NCI-H226 (cell line): ENCODE data around the gene AGL.
"Not testable (repeated sequence)": the region's sequence is repeated elsewhere in the genome, so short reads cannot be mapped to it uniquely, and the experiment has no call there.

Source experiments
- DNase-seq: peaks from one replicate; pipeline ENCODE4 v3.0.0-alpha.2; 2015

Gene AGL

DNA sequence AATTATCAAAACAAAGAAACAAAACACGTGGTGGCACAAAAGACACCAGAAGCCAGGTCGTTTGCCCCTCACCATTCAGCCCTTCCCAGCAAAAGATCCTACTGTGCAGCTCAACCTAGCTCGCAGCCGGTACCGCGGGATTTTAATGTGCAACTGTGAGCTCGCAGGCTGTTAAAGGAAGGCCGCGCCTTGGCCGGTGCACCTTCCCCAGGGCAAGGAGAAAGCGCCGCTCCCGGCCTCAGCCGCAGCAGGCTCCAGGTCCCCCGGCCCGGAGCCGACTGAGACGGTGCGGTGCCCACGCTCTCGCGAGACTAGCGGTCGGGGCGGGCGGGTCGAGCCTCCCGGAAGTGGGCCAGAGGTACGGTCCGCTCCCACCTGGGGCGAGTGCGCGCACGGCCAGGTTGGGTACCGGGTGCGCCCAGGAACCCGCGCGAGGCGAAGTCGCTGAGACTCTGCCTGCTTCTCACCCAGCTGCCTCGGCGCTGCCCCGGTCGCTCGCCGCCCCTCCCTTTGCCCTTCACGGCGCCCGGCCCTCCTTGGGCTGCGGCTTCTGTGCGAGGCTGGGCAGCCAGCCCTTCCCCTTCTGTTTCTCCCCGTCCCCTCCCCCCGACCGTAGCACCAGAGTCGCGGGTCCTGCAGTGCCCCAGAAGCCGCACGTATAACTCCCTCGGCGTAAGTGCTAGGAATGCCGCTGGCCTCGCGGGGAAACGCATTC, at the start of gene AGL:
Gene AGL, plus strand, starts transcription at position 618 of the 715 bp plus-strand sequence. CDS start 682 bp downstream, outside the sequence.
- peak; percentile 76 for DNase-seq

- DNase-seq: no peak
Measured at GRCh38 chr1:99801584-99801983, 48.6 kb upstream of the AGL start.

- no peak for DNase-seq
Measured at GRCh38 chr1:99806882-99807281, 43.3 kb upstream of the AGL start.

DNA sequence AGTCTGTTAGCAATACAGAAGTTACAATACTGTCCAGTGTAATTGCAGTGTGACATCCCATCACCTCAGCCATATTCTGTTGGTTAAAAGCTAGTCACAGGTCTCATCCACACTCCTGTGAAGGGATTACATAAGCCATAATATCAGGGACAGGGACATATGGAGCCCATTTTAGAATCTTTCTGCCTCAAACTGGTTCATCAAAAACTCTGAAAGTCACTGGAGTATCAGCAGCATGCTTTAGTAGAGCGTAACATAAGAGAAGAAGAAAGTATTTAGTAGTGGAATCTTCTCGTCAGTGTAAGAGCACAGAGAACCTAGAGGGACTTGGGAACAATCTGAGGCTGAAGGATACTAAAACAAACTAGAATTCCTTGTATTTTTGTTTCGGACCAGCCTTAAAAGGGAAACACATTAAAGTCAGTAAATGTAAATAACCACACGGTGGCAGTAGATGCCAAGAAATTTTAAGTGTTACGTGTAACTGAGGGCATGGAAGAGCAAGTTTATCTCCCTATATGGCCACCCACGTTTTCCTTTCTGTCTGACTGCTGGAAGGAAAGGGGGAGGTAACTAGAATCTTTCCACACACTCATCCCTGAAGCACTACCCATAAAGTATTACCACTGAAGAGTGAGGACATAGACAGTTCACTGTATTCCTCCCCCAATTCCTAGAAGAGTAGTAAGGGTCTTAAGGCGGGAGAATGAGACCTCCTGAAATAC, 41.6 kb upstream of the AGL start:
- DNase-seq: peak; percentile 85

DNA sequence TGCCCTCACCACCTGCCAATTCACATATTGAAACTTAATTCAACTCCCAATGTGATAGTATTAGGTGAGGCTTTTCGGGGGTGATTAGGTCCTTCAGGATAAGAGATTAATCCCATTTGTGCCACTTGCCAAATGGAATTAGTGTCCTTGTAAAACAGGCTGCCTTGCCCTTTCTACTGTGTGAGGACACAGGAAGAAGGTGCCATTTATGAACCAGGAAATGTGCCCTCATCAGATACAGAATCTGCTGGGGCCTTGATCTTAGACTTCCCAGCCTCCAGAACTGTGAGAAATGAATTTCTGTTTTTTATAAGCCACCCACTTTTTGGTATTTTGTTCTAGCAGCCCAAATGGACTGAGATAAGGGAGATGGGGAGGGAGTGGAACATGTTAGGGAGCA, 39.1 kb upstream of the AGL start:
- DNase-seq: no peak

DNA sequence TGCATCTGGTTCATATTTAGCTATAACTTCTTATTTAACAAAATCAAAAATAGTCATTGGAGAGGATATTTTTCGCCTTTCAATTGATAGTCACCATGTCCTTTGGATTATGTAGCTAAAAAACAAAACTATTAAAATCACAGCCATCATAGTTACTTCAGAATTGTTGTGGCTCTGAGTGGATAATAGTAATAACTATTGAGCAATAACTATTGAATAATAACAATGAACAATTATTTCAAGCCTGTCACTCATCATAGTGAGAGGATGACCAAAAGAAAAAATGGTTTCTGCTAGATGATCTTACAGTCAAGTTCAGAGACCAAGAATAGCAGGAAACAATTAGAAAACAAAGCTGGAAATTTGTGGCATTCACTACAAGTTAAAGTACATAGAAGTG, 38.4 kb upstream of the AGL start:
- no peak for DNase-seq

DNA sequence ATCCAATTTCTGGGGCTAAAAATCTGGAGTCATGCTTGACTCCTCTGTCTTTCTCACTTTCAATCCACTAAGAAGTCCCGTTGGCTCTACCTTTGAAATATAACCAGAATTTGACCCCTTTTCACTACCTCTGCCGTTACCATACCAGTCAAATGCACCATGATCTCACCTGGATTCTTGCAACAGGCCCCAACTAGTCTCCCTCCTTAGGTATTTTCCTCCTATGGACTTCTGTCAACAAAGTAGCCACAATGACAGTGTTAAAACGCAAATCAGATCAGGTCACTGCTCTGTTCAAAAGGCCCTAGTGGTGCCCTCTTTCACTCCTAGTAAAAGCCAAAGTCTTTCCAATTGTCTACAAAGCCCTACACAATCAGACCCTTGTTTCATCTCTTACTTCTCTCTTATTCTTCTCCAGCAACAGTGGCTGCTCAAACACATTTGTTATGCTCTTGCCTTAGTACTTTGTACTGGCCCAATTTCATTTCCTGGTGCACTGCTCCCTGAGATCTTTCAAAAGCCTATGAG, 35.7 kb upstream of the AGL start:
- DNase-seq: no peak

- DNase-seq: no peak
Measured at GRCh38 chr1:99816656-99817055, 33.5 kb upstream of the AGL start.

GRCh38 chr1:99818063-99818699, 32.0 kb upstream of the AGL start:
- DNase-seq: no peak

- DNase-seq: no peak
Measured at GRCh38 chr1:99820546-99820945, 29.6 kb upstream of the AGL start.

DNA sequence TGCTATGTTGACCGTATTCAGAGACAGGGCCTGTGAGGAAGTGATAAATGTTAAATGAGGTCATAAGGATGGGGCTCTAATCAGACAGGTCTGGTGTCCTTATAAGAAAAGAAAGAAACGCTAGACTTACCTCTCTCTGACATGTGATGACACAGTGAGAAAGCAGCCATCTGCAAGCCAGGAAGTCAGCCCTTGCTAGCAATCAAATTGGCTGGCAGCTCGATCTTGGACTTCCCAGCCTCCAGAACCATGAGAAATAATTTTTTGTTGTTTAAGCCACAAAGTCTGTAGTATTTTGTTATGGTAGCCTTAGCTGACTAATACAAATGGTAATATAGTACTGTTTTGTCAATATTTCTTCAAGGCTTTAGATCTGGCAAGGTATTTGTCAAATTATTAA, 25.1 kb upstream of the AGL start:
- DNase-seq: no peak

DNA sequence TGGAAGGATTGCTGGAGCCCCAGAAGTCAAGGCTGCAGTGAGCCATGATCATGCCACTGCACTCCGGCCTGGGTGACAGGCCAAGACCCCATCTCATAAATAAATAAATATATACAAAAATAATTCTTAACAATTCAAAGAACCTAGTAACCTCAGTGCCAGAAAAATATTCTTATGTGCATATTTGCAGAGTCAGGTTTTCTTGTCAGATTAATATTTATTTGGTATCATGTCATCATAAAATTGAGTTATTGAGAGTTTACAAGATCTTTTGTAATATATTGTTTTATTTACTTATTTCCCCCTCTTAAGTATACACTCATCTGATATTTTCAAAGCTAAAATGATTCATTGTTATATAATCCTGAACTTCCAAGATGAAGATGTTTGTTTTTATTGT, 24.5 kb upstream of the AGL start:
- no peak for DNase-seq

GRCh38 chr1:99827970-99828369, 22.2 kb upstream of the AGL start:
- no peak for DNase-seq

DNA sequence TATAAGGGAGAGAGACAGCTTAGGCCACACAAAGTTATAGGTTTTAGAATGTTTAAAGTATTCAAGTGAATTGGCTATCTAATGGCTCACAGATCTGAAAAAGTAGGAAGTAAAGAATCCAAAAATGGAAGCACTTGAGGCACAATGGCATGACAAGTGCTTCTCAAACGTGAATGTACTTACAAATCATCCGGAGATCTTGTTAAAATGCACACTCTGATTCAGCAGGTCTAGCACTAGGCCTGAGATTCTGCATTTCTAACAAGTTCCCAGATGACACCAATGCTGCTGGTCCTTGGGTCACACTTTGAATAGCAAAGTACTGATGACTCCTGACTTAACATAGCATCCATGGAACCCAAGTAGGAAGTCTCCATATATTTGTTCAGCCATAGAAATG, 20.9 kb upstream of the AGL start:
- DNase-seq: no peak

DNA sequence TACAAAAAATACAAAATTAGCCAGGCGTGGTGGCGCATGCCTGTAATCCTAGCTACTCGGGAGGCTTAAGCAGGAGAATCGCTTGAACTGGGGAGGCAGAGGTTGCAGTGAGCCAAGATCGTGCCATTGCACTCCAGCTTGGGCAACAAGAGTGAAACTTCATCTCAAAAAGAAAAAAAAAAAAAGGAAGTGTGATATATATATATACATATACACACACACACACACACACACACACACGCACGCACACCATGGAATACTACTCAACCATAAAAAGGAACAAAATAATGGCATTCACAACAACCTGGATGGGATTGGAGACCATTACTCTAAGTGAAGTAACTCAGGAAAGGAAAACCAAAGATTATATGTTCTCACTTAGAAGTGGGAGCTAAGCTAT, 16.2 kb upstream of the AGL start:
- not testable (repeated sequence) for DNase-seq

- DNase-seq: not testable (repeated sequence)
Measured at GRCh38 chr1:99836171-99837103, 13.7 kb upstream of the AGL start.

DNA sequence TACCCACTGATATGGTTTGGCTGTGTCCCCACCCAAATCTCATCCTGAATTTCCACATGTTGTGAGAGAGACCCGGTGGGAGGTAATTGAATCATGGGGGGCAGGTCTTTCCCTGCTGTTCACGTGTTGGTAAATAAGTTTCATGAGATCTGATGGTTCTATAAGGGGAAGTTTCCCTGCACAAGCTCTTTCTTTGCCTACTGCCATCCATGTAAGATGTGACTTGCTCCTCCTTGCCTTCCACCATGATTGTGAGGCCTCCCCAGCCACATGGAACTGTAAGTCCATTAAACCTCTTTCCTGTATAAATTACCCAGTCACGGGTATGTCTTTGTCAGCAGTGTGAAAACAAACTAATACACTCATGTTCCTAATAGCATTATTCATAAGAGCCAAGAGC, 9.8 kb upstream of the AGL start:
- not testable (repeated sequence) for DNase-seq

- DNase-seq: no peak
Measured at GRCh38 chr1:99843760-99844159, 6.4 kb upstream of the AGL start.

GRCh38 chr1:99845201-99845600, 5.0 kb upstream of the AGL start:
- DNase-seq: not testable (repeated sequence)

GRCh38 chr1:99849413-99849743, 783 bp upstream of the AGL start:
- DNase-seq: no peak

GRCh38 chr1:99850459-99851291, 514 bp downstream of the AGL start:
- no peak for DNase-seq
